IPS-20b (cell line): ENCODE data around the gene SLC3A2.

Source experiments
- H3K27ac ChIP-seq: one replicate; pipeline ENCODE4 v1.5.1; 2013; ENCODE audit warnings: low read length
- H3K27me3 ChIP-seq: 2 replicates; pipeline ENCODE4 v1.6.1; 2013; ENCODE audit warnings: mild to moderate bottlenecking, low read length, inconsistent platforms; ENCODE audit not compliant: insufficient read depth
- H3K36me3 ChIP-seq: 2 replicates; pipeline ENCODE4 v1.6.1; 2013; ENCODE audit warnings: low read depth, mild to moderate bottlenecking, inconsistent platforms, low read length, moderate library complexity; ENCODE audit not compliant: insufficient read depth
- H3K4me1 ChIP-seq: 2 replicates; pipeline ENCODE4 v1.6.1; 2013; ENCODE audit warnings: mild to moderate bottlenecking, control low read depth, inconsistent platforms, low read length, moderate library complexity; ENCODE audit not compliant: insufficient read depth
- H3K4me3 ChIP-seq: 2 replicates; pipeline ENCODE4 v1.5.1; 2013; ENCODE audit warnings: mild to moderate bottlenecking, low read length, inconsistent platforms
- H3K9ac ChIP-seq: 2 replicates; pipeline ENCODE4 v1.6.1; 2013; ENCODE audit warnings: low read depth, mild to moderate bottlenecking, inconsistent platforms, low read length, moderate library complexity
- H3K9me3 ChIP-seq: 2 replicates; pipeline ENCODE4 v1.6.1; 2013; ENCODE audit warnings: mild to moderate bottlenecking, low read depth, low read length, inconsistent platforms; ENCODE audit not compliant: insufficient read depth

Gene SLC3A2

DNA sequence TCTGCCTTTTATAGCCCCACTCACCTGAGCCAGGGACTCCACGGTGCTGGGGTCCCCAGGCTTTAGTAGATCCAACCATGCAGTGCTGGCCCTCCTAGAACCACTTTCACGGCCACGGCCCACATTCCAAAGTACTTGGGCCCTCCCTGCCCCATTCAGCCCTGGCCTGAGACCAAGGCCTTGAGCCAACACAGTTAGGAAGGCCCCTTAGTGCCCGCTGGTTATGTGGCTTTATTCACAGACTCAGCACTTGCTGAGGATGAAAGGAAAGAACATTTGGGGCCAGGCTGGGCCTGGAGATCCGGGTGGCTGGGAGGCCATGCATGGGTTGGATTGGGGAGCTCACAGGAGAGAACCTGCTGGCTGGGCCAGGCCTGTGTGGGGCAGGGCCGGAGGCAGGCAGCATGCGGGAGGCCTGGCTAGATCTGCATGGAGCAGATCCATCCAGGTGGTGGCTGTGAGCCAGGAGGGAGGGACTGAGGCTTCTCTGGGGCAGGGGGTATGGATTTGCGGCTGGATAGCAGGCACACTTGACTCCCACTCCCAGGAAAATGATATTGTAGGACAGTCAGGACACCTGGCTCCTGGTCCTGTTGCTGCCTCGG, 27.9 kb downstream of the SLC3A2 start:
- Histone ChIP-seq H3K36me3 (no peaks in the 10 kb centered on the region), H3K27ac (no peak overlapping the region)

DNA sequence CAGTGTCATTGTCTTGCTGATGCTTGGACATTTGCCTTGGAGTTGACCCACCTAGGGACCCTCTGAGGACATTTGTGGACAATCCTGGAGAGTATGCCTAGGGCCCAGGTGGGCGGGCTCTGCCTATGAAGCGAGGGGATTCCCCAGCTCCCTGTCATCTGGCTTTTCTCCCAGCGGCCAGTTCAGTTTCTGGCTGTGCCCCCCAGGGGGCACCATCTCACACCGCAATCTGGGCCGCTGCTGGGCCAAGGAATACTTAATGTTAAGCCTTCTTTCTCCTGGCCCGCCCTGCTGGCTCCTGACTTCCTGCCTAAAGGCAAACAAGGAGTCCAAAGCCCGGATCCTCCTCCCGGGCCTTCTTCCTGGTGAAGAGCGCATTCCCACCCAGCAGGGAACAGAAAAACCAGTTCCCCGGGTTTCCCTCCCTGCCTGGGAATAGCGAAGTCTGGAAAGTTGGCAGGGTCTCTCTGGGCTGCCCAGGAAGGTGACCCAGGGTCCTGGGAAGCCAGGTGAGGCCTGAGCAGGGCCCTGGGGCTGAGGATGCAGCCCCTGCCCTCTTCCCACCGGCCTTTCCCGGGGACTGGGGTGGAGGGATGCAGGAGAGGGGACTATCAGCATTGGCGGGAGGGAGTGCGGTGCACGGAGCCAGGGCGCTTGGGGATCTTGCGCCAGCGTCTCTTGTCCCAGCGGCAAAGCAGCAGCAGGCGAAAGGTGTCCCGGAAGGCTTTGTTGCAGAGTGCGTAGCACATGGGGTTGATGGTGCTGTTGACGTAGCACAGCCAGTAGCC, 28.6 kb downstream of the SLC3A2 start:
- Histone ChIP-seq H3K27ac (peak overlapping the region; percentile 51), H3K4me1 (peaks cover 7% of the 10 kb centered on the region; the same call in 1 of the 2 replicates), H3K27me3 (no peaks in the 10 kb centered on the region), H3K9me3 (no peaks in the 10 kb centered on the region), H3K36me3 (no peaks in the 10 kb centered on the region), H3K9ac (peak overlapping the region; percentile 55), H3K4me3 (peak overlapping the region; percentile 52; the same call in 1 of the 2 replicates)

More for the DNA sequence above, 27.9 kb downstream of the SLC3A2 start:
- Histone ChIP-seq H3K4me3 (no peak overlapping the region), H3K27me3 (no peaks in the 10 kb centered on the region), H3K9me3 (no peaks in the 10 kb centered on the region), H3K4me1 (peaks cover 7% of the 10 kb centered on the region; the same call in 1 of the 2 replicates), H3K9ac (no peak overlapping the region; the same call in 1 of the 2 replicates)

DNA sequence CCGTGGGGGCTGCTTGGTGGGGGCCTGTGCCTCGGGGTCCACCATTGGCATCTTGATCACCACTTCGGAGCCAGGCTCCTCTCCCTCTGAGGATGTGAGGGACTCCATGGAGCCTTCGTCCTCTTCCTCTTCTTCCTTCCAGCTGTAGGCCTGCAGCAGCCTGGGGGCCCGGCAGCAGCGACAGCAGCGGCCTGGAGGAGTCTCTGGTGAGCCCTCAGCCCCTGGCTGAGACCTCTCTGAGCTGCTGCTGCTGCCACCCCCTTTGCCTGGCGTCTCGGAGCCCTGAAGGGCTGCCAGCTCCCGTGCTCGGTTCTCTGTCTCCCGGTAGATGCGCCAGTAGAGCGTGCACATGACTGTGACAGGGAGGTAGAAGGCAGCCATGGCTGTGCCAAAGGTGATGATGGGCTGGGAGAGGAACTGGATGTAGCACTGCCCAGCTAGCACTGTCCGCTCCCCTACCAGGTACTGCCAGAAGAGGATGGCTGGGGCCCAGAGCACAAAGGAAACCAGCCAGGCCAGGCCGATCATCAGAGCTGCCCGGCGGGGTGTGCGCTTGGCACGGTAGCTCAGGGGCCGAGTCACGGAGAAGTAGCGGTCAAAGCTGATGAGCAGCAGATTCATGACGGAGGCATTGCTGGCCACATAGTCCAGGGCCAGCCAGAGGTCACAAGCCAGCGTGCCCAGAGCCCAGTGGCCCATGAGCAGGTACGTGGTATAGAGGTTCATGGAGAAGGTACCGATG, 29.6 kb downstream of the SLC3A2 start:
- H3K36me3 ChIP-seq = no peaks in the 10 kb centered on the region
- H3K4me1 ChIP-seq = peaks cover 7% of the 10 kb centered on the region; the same call in 1 of the 2 replicates
- no peak overlapping the region for H3K27ac ChIP-seq
- no peak overlapping the region for H3K9ac ChIP-seq
- H3K9me3 ChIP-seq = no peaks in the 10 kb centered on the region
- H3K4me3 ChIP-seq = no peak overlapping the region
- no peaks in the 10 kb centered on the region for H3K27me3 ChIP-seq

DNA sequence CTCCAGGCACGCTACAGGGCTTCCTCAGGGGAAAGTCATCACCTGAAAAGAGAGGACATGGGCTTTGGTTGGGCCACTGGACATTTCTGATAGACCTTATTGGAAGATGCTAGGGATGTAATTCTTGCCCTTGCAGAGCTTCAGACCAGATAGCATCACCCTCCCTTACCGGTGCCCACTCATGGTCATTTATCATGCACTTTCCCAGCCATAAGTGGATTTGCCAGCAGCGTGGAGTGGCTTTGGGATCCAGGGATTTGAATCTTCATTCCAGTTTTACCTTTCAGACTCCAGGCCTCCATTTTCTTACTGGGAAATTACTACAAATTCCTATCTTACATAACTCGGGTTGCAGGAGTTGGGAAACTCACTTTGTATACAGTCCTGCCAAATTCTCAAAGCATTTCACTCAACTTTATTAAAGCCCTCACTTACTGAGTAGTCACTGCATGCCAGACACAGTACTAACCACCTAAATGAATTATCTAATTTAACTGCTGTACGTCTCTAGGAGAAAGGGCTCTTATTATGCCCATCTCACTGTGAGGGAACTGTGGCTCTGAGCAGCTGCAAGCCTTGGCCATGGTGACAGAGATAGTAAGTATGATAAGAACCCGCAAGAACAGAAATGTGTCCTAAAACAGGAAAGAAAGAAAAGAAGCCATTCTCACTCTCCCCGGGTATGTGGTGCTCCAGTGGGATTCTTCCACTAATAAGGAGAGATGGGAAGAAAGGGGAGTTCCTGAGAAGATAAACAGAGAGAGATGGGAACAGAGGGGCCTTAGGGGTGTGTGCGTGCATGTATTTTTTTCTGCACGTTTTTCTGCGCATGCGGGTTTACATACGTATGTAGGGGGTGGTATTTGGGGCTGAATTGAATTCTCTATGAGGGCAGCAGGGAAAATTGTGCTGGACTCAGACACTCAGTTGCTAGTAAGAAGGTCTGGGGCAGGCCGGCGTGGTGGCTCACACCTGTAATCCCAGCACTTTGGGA, 30.7 kb downstream of the SLC3A2 start:
- H3K36me3 ChIP-seq = no peaks in the 10 kb centered on the region
- H3K9ac ChIP-seq = no peak overlapping the region
- no peak overlapping the region for H3K4me3 ChIP-seq
- H3K27me3 ChIP-seq = no peaks in the 10 kb centered on the region
- H3K4me1 ChIP-seq = peaks cover 7% of the 10 kb centered on the region; the same call in 1 of the 2 replicates
- H3K9me3 ChIP-seq = no peaks in the 10 kb centered on the region
- no peak overlapping the region for H3K27ac ChIP-seq

DNA sequence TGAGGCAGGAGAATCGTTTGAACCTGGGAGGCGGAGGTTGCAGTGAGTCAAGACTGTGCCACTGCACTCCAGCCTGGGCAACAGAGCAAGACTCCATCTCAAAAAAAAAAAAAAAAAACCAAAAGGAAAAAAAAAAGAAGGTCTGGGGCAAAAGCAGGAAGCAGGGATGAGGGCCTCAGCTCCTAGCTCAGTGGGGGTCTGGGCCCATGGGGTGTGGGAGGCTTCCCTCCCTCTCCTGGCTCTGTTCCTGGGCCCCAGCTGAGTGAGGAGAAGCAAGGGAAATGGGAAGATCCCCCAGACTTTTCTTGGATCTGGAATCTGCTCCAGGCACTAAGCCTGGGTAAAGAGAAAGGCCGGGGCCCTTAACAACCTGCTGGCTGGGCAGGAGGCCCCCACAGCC, 31.6 kb downstream of the SLC3A2 start:
- H3K4me3 ChIP-seq = no peak overlapping the region
- no peaks in the 10 kb centered on the region for H3K27me3 ChIP-seq
- H3K27ac ChIP-seq = no peak overlapping the region
- H3K36me3 ChIP-seq = no peaks in the 10 kb centered on the region
- H3K4me1 ChIP-seq = peaks cover 7% of the 10 kb centered on the region; the same call in 1 of the 2 replicates
- no peak overlapping the region for H3K9ac ChIP-seq
- no peaks in the 10 kb centered on the region for H3K9me3 ChIP-seq

DNA sequence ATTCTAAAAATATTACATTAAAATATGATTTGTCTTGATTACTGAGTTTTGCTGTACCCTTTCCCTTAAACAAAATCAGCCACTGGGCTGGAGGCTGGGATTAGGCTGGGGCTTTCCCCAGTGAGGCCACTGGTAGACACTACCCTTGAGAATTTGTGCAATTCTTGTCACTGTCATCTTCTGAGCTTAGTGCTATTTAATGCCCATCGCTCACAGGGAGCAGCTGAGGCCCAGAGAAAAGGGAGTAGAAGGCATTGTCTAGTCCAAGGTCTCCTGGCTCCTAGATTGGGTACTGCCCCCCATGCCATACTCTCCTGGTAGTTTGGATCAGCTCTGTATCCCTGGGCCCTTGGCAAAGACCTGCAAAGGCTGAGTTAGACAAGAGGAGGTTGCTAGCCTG, 33.7 kb downstream of the SLC3A2 start:
- Histone ChIP-seq H3K4me1 (peaks cover 6% of the 10 kb centered on the region; the same call in 1 of the 2 replicates), H3K4me3 (no peak overlapping the region), H3K27ac (no peak overlapping the region), H3K9me3 (no peaks in the 10 kb centered on the region), H3K27me3 (no peaks in the 10 kb centered on the region), H3K9ac (no peak overlapping the region), H3K36me3 (no peaks in the 10 kb centered on the region)

DNA sequence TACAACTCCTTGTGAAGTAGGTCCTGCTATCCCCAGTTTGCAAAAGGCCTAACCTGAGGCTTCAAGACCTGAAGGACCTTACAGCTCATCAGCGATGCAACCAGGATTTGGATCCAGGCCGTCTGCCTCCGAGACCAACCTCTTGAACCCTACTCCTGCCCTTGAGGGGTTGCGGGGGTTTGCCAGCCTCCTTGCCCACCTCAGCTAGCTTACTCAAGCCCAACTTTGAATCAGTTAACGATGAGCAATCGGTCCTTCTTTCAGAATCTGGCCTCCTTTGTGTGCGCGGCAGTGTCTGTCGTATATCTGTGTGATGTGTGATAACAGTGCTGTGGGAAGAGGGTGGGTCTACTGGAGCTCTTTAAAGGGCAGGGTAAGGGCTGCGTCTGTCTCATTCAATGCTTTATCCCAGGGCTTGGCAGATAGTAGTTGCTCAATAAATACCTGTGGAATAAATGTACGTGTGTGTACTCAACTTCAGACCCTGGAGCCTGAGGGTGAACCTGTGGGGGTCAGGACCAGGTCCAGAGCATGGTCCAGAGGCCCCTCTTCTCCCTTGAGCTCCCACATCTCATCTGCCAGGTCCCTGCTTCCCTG, 37.3 kb downstream of the SLC3A2 start:
- H3K27me3 ChIP-seq = peaks cover 24% of the 10 kb centered on the region
- H3K9ac ChIP-seq = no peak overlapping the region
- H3K4me1 ChIP-seq = no peaks in the 10 kb centered on the region; the same call in 1 of the 2 replicates

DNA sequence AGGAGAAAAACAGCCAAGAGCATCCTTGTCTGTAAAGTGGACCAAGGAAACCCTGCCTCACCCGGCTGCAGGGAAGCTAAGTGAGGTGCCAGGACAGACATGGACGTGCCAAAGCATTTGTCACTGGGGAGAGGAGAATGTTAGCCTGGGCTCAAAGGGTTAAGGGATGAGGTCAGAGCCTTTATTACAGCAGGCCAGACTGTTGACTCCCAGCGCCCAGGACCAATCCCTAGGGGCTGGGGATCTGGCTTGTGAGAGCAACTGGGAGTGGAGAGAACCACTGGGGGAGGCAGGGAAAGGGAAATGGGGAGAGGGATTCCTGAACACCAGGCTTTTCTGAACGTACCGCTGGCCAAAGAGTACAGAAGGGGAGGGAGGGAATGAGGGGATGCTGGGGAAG, 37.8 kb downstream of the SLC3A2 start:
- Histone ChIP-seq H3K4me1 (no peaks in the 10 kb centered on the region; the same call in 1 of the 2 replicates), H3K9me3 (no peaks in the 10 kb centered on the region), H3K4me3 (no peak overlapping the region), H3K9ac (no peak overlapping the region), H3K27ac (no peak overlapping the region), H3K27me3 (peaks cover 30% of the 10 kb centered on the region), H3K36me3 (no peaks in the 10 kb centered on the region)

More for the DNA sequence above, 37.3 kb downstream of the SLC3A2 start:
- H3K9me3 ChIP-seq = no peaks in the 10 kb centered on the region
- no peak overlapping the region for H3K4me3 ChIP-seq
- no peaks in the 10 kb centered on the region for H3K36me3 ChIP-seq
- no peak overlapping the region for H3K27ac ChIP-seq

DNA sequence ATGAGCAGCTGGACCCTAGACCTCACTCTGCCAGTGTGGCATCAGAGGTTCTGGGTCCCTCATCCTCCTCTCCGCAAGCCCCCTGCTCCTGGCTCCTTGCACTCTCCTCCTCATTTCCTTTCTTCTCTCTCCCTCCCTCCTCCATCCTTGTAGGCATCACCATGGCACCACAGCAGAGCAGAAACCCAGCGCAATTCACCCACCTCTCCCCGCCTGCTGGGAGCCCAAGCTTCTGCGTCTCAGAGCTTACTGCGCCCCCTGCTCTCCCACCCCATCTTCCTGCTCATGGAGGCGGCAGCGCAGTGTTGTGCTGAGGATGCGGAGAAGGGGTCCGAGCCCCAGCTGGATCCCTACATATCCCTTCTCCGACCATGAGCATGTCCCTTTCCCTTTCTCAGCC, 38.8 kb downstream of the SLC3A2 start:
- Histone ChIP-seq H3K4me3 (no peak overlapping the region), H3K27ac (no peak overlapping the region), H3K9me3 (no peaks in the 10 kb centered on the region), H3K4me1 (no peaks in the 10 kb centered on the region; the same call in 1 of the 2 replicates), H3K27me3 (peaks cover 39% of the 10 kb centered on the region), H3K36me3 (no peaks in the 10 kb centered on the region), H3K9ac (no peak overlapping the region)

DNA sequence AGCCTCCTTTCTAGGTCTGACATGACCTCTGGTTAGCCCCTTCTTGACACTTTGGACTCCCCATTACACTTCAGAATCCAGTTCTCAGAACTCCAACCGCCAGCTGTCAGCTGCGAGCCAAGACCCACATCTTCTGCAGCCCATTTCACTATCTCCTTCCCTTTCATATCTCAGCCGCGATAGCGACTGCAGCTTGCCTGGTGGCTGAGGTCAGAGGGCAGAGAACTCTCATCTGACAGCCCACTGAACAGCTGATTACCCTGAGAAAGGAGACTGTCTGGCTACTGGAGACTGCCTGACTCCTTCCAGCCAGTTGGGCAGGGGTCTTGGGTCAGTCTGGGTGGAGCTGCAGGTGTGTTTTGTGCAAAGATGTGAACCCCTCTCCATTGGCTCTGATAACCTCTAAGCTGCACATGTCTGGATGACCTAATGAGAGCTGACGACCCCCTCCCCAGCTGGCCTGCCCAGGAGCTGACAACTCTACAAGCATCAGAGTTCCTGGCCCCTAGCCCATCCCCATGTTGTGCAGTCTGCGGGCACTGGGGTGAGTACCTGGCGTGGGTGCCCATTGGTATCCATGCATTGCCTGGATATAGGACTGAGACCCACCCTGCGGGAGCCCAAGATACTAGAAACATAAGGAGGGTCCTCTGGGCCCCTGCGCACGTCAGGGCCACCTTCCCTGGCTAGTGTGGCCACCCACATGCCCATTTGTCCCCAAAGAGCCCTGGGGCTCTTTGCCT, 39.4 kb downstream of the SLC3A2 start:
- Histone ChIP-seq H3K4me1 (no peaks in the 10 kb centered on the region; the same call in 1 of the 2 replicates), H3K27me3 (peaks cover 44% of the 10 kb centered on the region), H3K9ac (no peak overlapping the region), H3K4me3 (no peak overlapping the region), H3K27ac (no peak overlapping the region), H3K9me3 (no peaks in the 10 kb centered on the region), H3K36me3 (no peaks in the 10 kb centered on the region)
